CD1c-positive myeloid dendritic cell (primary cell): ENCODE data around the gene ADAM8.

Experiments used
- DNase-seq: peaks from one replicate; pipeline ENCODE4 v3.0.0-alpha.2; 2016; ENCODE audit errors: extremely low spot score

The ADAM8 gene

GRCh38 chr10:133212853-133213494 lies 63.7 kb downstream of the ADAM8 start:
- DNase-seq, result no peak
